ENCODE data around the gene BTRC.
A peak's percentile ranks its signal among the peaks of the same experiment; 100 is the strongest.
"Not testable (repeated sequence)": the region's sequence is repeated elsewhere in the genome, so short reads cannot be mapped to it uniquely, and the experiment has no call there.

BTRC gene

DNA sequence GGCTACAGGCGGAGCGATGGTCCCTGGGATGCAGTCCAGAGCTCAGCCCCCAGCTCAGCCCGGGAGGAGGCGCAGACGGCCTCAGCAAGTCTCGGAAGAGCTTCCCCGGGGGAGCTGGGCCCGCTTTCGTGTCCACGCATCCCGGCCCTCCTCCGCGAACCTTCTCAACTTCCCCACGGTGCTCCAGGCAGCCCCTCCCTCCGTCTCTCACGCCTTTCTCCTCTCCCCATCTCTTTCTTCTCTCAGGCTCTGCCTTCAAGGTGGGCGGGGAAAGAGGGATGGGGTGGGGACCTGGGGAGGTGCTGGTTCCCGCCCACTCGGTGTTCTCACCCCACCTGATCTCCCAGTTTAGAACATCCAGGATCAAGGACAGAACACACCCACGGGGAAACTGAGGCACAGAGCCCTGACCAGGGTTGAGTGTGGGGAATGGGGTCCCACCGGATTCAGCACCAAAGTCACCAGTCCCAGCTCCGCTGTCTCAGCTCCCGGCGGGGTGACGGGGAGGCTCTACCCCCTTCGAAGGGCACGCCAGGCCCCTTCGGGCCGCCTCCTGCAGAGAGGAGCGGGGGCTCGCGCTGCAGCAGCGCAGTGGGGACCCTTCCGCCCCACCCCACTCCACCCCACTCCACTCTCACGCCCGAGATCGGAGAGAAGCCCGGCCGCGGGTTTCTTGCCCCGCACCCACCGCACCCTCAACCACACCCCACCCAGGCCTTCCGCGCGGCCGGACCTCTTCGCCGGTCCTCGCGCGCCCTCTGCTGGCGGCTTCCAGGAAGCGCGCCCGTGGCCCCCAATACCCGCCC is 215.9 kb downstream of the BTRC start:
- peak; percentile 92 for DNase-seq

DNA sequence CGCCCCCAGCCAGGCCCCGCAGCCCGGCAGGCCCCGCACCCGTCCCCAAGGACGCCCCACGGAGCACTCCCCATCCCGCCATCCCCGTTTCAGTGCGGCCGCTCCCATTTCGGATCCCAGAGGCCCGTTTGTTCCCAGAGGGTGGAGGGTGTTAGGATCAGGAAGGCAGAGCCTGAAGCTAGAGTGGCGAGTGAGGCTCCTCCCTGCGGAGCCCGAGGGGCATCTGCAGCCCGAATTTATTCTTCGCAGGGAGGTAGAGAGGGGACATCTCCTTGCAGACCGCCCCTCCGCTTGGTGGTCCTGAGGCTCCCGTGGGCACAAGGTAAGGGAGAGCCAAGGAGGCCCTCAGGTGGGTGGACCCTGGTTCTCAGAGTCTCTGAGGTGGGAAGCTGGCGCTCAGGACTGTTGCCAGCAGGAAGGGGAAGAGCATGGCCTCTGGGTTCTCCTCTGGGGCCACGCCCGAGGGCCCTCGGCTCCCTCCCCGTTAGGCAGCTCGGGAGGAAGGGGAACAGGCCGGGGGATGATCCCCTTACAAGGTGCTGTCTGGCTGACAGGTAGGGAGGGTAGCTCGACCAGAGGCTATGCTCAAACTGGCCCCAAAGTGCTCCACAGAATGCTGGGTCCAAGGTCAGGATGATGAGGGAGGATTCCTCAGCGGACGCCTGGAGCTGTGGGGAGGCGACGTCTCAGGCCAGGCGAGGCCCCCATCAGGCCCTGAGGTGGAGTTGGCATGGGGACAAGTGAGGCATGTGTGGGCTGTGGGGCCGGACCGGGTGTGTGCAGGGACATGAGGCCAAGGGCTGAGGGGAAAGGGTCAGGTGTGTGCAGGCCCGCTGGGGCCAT is 216.7 kb downstream of the BTRC start:
- no peak for DNase-seq

GRCh38 chr10:101571271-101571925 is 217.4 kb downstream of the BTRC start:
- no peak for DNase-seq

DNA sequence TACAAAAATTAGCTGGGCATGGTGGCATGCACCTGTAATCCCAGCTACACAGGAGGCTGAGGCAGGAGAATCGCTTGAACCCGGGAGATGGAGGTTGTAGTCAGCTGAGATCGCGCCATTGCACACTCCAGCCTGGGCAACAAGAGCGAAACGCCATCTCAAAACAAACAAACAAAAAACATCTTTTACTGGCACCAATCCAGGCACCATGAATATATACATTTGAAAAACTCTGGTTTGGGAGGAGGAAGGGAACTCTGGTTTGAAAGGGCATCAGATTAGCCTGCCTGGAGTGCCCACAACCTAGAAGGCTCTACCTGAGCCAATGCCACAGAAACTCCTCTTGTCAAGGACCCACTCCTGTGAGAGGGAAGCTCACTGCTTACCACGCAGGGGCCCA is 218.2 kb downstream of the BTRC start:
- no peak for DNase-seq

- no peak for DNase-seq
Observed at GRCh38 chr10:101572785-101573184, 218.8 kb downstream of the BTRC start.

GRCh38 chr10:101573885-101574753 is 220.2 kb downstream of the BTRC start:
- DNase-seq: peak; percentile 84

DNA sequence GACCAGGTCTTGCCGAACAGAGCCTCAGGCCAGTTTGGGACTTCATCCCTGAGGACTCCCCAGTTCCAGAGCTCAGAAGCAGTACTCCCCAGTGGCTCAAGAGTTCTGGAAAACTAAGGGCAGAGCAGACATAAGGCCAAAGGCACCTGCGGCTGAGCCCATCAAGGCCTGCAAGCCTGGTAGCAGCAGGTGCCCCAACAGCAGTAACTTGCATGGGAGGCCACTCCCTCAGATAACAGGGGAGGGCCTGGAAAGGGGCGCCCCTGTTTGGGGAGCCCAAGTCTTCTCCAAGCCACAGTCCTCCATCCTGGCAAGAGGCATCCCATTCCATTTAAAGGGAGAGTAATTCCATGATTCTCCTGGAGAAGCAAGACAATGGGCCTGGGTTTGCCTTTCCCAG is 221.1 kb downstream of the BTRC start:
- DNase-seq: no peak

GRCh38 chr10:101575580-101576210 is 221.7 kb downstream of the BTRC start:
- DNase-seq: no peak

- DNase-seq: no peak
Observed at GRCh38 chr10:101576211-101576863, 222.4 kb downstream of the BTRC start.

GRCh38 chr10:101577121-101577871 is 223.3 kb downstream of the BTRC start:
- no peak for DNase-seq

DNA sequence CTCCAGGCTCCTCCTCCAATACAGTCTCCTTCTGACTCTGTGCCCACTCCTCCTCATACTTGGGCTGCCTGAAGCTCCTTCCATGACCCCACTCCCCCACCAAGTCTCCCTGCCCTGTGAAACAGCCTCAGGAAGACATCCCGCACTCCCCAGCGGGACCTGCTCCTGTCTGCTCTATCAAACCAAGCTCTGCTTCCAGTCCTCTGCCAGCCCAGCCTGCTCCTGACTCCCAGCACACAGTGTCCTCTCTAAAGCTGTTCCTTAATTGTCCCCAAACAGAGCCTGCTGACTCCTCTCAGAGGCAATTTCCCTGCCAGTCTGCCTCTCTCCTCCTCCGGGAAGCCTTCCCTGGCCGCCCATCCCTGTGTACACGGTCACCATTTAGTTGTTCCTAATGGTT is 224.2 kb downstream of the BTRC start:
- DNase-seq: no peak

DNA sequence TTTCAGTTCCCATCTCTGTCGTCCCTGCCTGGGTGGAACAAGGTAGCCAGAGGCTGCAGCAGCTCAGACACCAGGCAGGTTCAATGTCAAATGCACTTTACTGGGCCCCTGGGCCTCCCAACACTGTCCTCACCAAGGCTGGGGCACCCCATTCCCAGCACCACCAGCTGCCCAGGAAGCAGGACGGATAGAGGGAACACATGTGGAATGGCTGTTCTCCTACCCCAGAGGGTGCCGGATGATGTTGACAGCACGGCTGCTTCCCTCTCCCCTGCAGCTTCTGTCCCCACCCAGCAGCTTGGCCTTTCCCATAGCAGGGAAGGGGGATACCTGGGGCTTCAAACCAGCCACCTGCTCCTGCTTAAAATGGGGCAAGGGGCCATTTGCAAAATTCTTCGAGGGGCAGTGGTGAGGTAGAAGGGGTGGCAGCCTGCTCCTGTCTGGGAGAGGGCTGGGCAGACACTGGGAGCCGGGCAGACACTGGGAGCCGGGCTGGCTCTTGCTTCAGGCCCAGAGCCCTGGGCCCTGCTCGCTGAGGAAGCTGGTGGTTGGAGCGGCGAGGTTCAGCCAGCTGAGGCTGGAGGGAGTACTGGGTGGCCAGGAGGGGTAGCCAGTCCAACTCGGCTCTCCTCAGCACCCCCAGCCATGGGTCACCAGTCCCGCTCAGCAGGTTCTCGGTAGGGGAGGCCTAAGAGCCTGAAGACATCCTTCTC is 225.0 kb downstream of the BTRC start:
- no peak for DNase-seq

- DNase-seq: no peak
Observed at GRCh38 chr10:101579516-101579870, 225.5 kb downstream of the BTRC start.

DNA sequence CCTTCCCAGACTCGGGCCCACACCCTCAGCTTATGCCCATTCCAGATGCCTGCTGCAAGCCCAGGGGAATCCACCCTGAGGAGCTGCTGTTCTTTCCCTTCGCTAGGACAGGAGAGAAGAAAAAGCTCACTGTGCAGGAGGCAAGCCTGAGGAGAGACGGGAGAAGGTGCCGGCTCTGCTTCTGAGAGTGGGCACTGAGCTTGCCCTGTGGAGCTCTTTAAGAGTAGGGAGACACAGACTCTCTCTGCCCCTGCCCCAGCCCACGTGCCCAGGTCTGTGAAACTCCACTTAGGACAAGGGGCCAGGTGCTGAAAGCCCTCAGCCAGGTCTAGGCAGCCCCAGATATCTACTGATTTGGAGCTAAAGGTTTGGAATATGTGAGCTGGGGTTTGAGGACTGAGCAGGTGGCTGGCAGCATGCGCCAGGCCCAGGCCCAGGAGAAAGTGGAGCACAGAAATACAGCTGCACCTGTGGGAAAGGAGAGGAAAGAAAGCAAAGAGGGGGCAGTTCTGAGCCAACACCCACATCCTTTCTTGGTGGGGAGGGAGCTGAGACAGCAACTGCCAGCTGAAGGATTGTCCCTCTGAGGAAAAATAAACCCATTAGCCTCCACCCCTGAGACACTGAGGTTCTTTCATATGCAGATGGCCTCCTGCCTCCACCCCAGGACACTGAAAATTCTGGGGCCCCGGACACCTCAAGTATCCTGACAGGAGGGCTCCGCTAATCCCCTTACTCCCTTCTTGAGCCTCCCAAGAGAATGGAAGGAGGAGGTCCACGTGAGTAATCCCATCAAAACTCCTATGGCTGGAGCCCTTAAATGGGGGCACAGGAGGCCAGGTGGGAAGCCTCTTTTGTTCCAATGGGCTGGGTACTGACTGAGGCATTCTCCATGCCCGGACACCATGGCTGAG is 226.8 kb downstream of the BTRC start:
- no peak for DNase-seq

DNA sequence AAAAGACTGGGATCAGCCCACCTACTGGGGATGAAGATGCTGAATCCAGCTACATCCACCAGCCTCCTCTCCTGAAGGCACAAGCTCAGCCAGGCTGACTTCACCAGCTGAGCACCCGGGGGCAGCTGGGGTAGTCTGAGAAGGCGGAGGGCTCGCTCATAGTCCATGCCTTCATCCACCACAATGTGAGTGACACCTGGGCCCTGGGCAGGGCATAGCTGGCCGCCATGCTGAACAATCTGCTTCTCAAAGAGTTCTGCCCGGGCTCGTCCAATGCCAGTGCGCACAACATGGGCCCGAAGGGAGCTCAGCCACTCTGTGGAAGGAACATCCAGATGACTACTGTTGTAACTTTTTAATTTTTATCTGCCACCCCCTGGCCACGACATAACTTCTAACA is 231.9 kb downstream of the BTRC start:
- no peak for DNase-seq

DNA sequence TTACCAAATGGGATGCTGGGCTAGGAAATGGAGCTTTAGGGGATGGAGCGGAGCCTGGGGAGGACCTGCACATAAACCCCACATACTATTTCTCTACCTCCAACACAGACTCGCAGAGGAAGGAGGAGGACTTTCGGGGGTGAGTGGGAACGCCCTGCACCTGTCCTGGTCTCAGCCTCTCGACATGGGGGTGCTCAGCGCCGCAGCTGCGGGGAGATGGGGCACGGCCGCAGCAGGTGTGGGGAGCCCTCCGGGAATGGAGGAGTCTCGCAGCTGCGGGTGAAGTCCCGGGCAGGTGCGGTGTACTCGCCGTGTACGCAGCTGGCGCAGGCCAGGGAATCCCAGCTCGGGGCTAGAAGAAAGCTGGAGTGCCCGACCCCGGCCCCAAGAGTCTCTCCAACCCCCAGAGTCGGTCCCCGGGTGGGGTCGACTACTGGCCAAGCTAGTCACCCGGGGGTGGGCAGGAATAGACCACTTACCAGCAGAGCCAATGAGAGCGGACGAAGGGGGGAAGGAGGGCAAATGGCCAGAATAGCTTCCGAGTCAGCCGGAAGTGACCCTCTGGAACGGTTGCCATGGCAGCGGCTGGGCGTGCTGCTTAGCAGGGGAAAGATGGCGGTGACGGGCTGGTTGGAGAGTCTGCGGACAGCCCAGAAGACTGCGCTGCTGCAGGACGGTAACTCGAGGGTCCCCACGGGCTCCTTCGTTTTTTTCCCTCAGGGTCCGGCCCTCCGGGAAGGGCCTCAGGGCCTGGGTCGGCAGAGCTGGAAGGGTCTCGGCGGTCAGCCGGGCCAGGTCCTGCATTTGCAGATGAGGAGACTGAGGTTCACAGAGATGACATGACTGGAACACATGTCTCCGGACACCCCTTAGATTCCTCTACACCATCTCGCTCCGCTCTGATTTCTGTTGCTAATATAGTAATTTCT is 234.0 kb downstream of the BTRC start, which contains the start of the genes DPCD and POLL:
DPCD (plus strand) TSS at position 597 of the 929 bp plus-strand sequence; CDS start at position 613, 16 bp downstream.
POLL (minus strand) TSS at position 533 of the 929 bp plus-strand sequence. CDS start 897 bp downstream, outside the sequence.
- DNase-seq: peak; percentile 99

- DNase-seq: no peak
Observed at GRCh38 chr10:101588879-101589278, 234.9 kb downstream of the BTRC start.

GRCh38 chr10:101593331-101593730 is 239.4 kb downstream of the BTRC start:
- DNase-seq: not testable (repeated sequence)

Data from eye (tissue), 1 donor.